SK-N-SH (cell line): ENCODE data around the gene SLC38A8.

Experiments
- EP300 ChIP-seq, 2 experiments: IDR thresholded peaks; 2 replicates each; pipeline versions ENCODE4 v1.4.0 to v1.6.1; 2012; ENCODE audit warnings: borderline replicate concordance in 1 of 2, low read depth in 1 of 2, low read length in 1 of 2
- FOXM1 ChIP-seq: IDR thresholded peaks from 2 replicates; pipeline ENCODE4 v1.4.0; 2012; ENCODE audit warnings: low read depth, mild to moderate bottlenecking
- GABPA ChIP-seq: IDR thresholded peaks from 2 replicates; pipeline ENCODE4 v1.4.0; 2012; ENCODE audit warnings: low read depth, mild to moderate bottlenecking
- POLR2AphosphoS5 ChIP-seq: IDR thresholded peaks from 2 replicates; pipeline ENCODE4 v1.6.1; 2012; ENCODE audit warnings: low read depth, low read length
- RAD21 ChIP-seq: IDR thresholded peaks from 2 replicates; pipeline ENCODE4 v1.6.1; 2012; ENCODE audit warnings: mild to moderate bottlenecking, low read length
- TCF12 ChIP-seq: IDR thresholded peaks from 2 replicates; pipeline ENCODE4 v1.4.0; 2012
- TF ChIP-seq, protein P1 (sequence below): fragments of 200-600 bp; sonication (generic); IDR thresholded peaks from 2 replicates; pipeline ENCODE4 v1.6.1; 2017; ENCODE audit warnings: antibody characterized with exemption, mild to moderate bottlenecking, moderate library complexity
- TF ChIP-seq, protein P2 (sequence below): IDR thresholded peaks from 2 replicates; pipeline ENCODE4 v1.4.0; 2012; ENCODE audit warnings: low read depth
- TF ChIP-seq, protein P3 (sequence below): IDR thresholded peaks from 2 replicates; pipeline ENCODE4 v1.4.0; 2012; ENCODE audit warnings: low read depth, borderline replicate concordance

DNA sequence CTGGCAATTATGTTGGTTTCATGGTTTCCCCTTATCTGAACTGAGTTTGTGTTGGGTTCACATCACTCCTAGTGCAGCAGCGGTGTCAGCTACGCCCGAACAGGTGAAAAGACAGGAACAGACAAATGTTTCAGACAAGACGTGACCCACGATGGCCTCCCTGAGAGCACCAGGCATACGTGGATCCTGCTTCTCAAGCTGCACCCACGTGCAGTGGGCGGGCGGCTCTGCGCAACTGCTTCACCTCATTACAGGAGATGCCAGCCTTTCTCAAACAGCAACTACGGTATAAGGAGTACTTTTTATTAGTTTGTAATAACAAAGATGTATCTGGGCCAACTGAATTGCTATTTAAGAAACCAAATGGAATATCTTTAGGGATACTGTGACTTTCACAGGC, 32.8 kb upstream of the SLC38A8 start:
- TF ChIP-seq FOXM1, result no peak
- TF ChIP-seq, protein P1, sequence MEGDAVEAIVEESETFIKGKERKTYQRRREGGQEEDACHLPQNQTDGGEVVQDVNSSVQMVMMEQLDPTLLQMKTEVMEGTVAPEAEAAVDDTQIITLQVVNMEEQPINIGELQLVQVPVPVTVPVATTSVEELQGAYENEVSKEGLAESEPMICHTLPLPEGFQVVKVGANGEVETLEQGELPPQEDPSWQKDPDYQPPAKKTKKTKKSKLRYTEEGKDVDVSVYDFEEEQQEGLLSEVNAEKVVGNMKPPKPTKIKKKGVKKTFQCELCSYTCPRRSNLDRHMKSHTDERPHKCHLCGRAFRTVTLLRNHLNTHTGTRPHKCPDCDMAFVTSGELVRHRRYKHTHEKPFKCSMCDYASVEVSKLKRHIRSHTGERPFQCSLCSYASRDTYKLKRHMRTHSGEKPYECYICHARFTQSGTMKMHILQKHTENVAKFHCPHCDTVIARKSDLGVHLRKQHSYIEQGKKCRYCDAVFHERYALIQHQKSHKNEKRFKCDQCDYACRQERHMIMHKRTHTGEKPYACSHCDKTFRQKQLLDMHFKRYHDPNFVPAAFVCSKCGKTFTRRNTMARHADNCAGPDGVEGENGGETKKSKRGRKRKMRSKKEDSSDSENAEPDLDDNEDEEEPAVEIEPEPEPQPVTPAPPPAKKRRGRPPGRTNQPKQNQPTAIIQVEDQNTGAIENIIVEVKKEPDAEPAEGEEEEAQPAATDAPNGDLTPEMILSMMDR, result no peak
- no peak for TF ChIP-seq EP300 (IDR thresholded peaks at IDR 0.05; ENCODE audit: borderline replicate concordance in 1 of 2, low read depth in 1 of 2, low read length in 1 of 2)
- TF ChIP-seq RAD21, result no peak
- TF ChIP-seq, protein P2, sequence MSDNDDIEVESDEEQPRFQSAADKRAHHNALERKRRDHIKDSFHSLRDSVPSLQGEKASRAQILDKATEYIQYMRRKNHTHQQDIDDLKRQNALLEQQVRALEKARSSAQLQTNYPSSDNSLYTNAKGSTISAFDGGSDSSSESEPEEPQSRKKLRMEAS, result no peak
- no peak for TF ChIP-seq GABPA
- TF ChIP-seq, protein P3, sequence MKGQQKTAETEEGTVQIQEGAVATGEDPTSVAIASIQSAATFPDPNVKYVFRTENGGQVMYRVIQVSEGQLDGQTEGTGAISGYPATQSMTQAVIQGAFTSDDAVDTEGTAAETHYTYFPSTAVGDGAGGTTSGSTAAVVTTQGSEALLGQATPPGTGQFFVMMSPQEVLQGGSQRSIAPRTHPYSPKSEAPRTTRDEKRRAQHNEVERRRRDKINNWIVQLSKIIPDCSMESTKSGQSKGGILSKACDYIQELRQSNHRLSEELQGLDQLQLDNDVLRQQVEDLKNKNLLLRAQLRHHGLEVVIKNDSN, result no peak
- TF ChIP-seq POLR2AphosphoS5, result no peak
- TF ChIP-seq TCF12, result no peak
